Measurements from ENCODE around the gene TMUB2. TPM values are rescaled to one million over a fixed set of nuclear protein-coding genes. Genes with fewer than 3 reads are reported as not detected.

The TMUB2 gene
- total RNA-seq, 2 donors from 2014 or later = 42.9 to 67.2 TPM

- TF ChIP-seq POLR2AphosphoS5 (IDR thresholded peaks at IDR 0.05) (no peak), POLR2A (IDR thresholded peaks at IDR 0.05) (no peak)
- no peaks in the 10 kb centered on the region for H3K9me3 ChIP-seq
- H3K27ac ChIP-seq = peak overlapping the region in 1 of 2 donors; percentile 71
- peaks cover 14% of the 10 kb centered on the region for H3K4me1 ChIP-seq (replicated peaks)
- peaks cover 5 to 17% of the 10 kb centered on the region in 2 donors for H3K36me3 ChIP-seq
- intact Hi-C loops (cut with DNase I) = no loop called here
- WGBS = 66% methylated on average over 5 of the region's 5 CpGs
- no peaks in the 10 kb centered on the region for H3K27me3 ChIP-seq (replicated peaks; ENCODE audit: insufficient read depth)
- no peak overlapping the region for H3K4me3 ChIP-seq
- DNase-seq (ENCODE audit: low spot score) = no peak
These were observed 4.6 kb downstream of the TMUB2 start for GRCh38 chr17:44191369-44191768.

GRCh38 chr17:44191941-44192496 lies 5.2 kb downstream of the TMUB2 start:
- H3K27ac ChIP-seq = peak overlapping the region; percentile 26 to 71

GRCh38 chr17:44192750-44193149 lies 6.0 kb downstream of the TMUB2 start:
- intact Hi-C loops (cut with DNase I) = no loop called here
- H3K27me3 ChIP-seq (replicated peaks; ENCODE audit: insufficient read depth) = no peaks in the 10 kb centered on the region
- peaks cover 11% of the 10 kb centered on the region for H3K4me1 ChIP-seq (replicated peaks)
- peak overlapping the region; percentile 38 to 71 for H3K27ac ChIP-seq
- H3K36me3 ChIP-seq = peaks cover 5 to 17% of the 10 kb centered on the region in 2 donors
- WGBS = 74% methylated on average over 5 of the region's 5 CpGs
- TF ChIP-seq POLR2A (IDR thresholded peaks at IDR 0.05) (no peak), CTCF (IDR thresholded peaks at IDR 0.05) (no peak), POLR2AphosphoS5 (IDR thresholded peaks at IDR 0.05) (no peak)
- DNase-seq (ENCODE audit: low spot score) = no peak
- H3K4me3 ChIP-seq = no peak overlapping the region
- H3K9me3 ChIP-seq = no peaks in the 10 kb centered on the region

More at GRCh38 chr17:44191941-44192496, 5.2 kb downstream of the TMUB2 start:
- Histone ChIP-seq H3K9me3 (no peaks in the 10 kb centered on the region), H3K4me3 (no peak overlapping the region), H3K27me3 (replicated peaks; ENCODE audit: insufficient read depth) (no peaks in the 10 kb centered on the region), H3K4me1 (replicated peaks) (peaks cover 14% of the 10 kb centered on the region), H3K36me3 (peaks cover 5 to 17% of the 10 kb centered on the region in 2 donors)
- no peak for TF ChIP-seq POLR2AphosphoS5 (IDR thresholded peaks at IDR 0.05)
- peak; percentile 30 for TF ChIP-seq POLR2A (IDR thresholded peaks at IDR 0.05)
- DNase-seq (ENCODE audit: low spot score) = no peak
- WGBS = 47% methylated on average over 7 of the region's 7 CpGs
- intact Hi-C loops (cut with DNase I) = no loop called here

- WGBS = 47% methylated on average over 14 of the region's 14 CpGs
- DNase-seq (ENCODE audit: low spot score) = no peak
- no peaks in the 10 kb centered on the region for H3K9me3 ChIP-seq
- no peaks in the 10 kb centered on the region for H3K27me3 ChIP-seq (replicated peaks; ENCODE audit: insufficient read depth)
- H3K36me3 ChIP-seq = peaks cover 5 to 17% of the 10 kb centered on the region in 2 donors
- peaks cover 10% of the 10 kb centered on the region for H3K4me1 ChIP-seq (replicated peaks)
- H3K27ac ChIP-seq = peak overlapping the region; percentile 38 to 71
- no peak overlapping the region for H3K4me3 ChIP-seq
- no peak for TF ChIP-seq POLR2AphosphoS5 (IDR thresholded peaks at IDR 0.05)
- TF ChIP-seq CTCF (IDR thresholded peaks at IDR 0.05) = no peak
- TF ChIP-seq POLR2A (IDR thresholded peaks at IDR 0.05) = no peak
- intact Hi-C loops (cut with DNase I) = no loop called here
These were observed 6.7 kb downstream of the TMUB2 start for GRCh38 chr17:44193326-44194084.

- intact Hi-C loops (cut with DNase I) = no loop called here
- no peaks in the 10 kb centered on the region for H3K9me3 ChIP-seq
- no peak overlapping the region for H3K4me3 ChIP-seq
- WGBS = 87% methylated on average over 15 of the region's 15 CpGs
- peaks cover 5 to 17% of the 10 kb centered on the region in 2 donors for H3K36me3 ChIP-seq
- no peak for TF ChIP-seq CTCF (IDR thresholded peaks at IDR 0.05)
- no peak for TF ChIP-seq POLR2A (IDR thresholded peaks at IDR 0.05)
- TF ChIP-seq POLR2AphosphoS5 (IDR thresholded peaks at IDR 0.05) = no peak
- peaks cover 10% of the 10 kb centered on the region for H3K4me1 ChIP-seq (replicated peaks)
- H3K27ac ChIP-seq = no peak overlapping the region
- no peaks in the 10 kb centered on the region for H3K27me3 ChIP-seq (replicated peaks; ENCODE audit: insufficient read depth)
- no peak for DNase-seq (ENCODE audit: low spot score)
These were observed 10.3 kb downstream of the TMUB2 start for GRCh38 chr17:44197107-44197506.
